Adipocyte (in vitro differentiated cells): ENCODE data around the gene NADSYN1.
"Not testable (repeated sequence)": the region's sequence is repeated elsewhere in the genome, so short reads cannot be mapped to it uniquely, and the experiment has no call there.

Experiments used
- DNase-seq: peaks from one replicate; pipeline ENCODE4 v3.0.0-alpha.2; 2015; ENCODE audit warnings: low read depth
- H3K27me3 ChIP-seq: replicated peaks from 2 replicates; pipeline ENCODE4 v1.7.0; 2013; ENCODE audit warnings: mild to moderate bottlenecking, low read length, moderate library complexity; ENCODE audit not compliant: control insufficient read depth, insufficient read depth
- H3K36me3 ChIP-seq: 2 replicates; pipeline ENCODE4 v1.7.0; 2013; ENCODE audit warnings: low read length, mild to moderate bottlenecking, moderate library complexity; ENCODE audit not compliant: control insufficient read depth, insufficient read depth, severe bottlenecking
- H3K4me1 ChIP-seq: 2 replicates; pipeline ENCODE4 v1.7.0; 2013; ENCODE audit warnings: mild to moderate bottlenecking, low read length, moderate library complexity; ENCODE audit not compliant: control insufficient read depth, insufficient read depth
- H3K4me3 ChIP-seq: 2 replicates; pipeline ENCODE4 v1.7.0; 2013; ENCODE audit warnings: mild to moderate bottlenecking, low read length, moderate library complexity
- H3K9ac ChIP-seq: 2 replicates; pipeline ENCODE4 v1.7.0; 2013; ENCODE audit warnings: mild to moderate bottlenecking, low read length, moderate library complexity
- H3K9me3 ChIP-seq: 2 replicates; pipeline ENCODE4 v1.7.0; 2013; ENCODE audit warnings: mild to moderate bottlenecking, low read length, moderate library complexity; ENCODE audit not compliant: control insufficient read depth

Gene NADSYN1

DNA sequence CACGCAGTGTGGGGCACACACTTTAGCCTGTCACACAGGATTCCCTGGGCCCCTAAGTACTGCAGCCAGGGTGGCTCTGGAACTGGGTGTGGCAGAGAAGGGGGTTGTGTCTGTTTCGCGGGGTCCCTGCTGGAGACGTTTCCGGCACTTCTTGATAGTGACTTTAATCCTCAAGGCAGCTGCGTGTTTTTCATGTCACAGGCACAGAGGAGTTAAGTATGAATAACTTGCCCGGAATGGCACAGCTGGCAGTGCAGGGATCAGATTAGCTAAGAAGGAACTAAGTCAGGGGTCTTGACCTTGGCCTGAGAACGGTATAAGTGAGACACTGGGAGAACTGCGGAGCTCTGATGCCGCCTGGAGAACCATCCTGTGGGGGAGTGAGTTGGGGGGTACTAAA is 66.5 kb downstream of the NADSYN1 start:
- no peak overlapping the region for H3K4me3 ChIP-seq
- no peak overlapping the region for H3K9ac ChIP-seq
- H3K36me3 ChIP-seq: peaks cover 3% of the 10 kb centered on the region
- no peaks in the 10 kb centered on the region for H3K9me3 ChIP-seq
- H3K27me3 ChIP-seq: no peaks in the 10 kb centered on the region
- DNase-seq: no peak
- no peaks in the 10 kb centered on the region for H3K4me1 ChIP-seq

GRCh38 chr11:71525188-71525937 is 72.4 kb downstream of the NADSYN1 start:
- DNase-seq: no peak
- Histone ChIP-seq H3K4me3 (no peak overlapping the region), H3K4me1 (no peaks in the 10 kb centered on the region), H3K9me3 (no peaks in the 10 kb centered on the region), H3K9ac (no peak overlapping the region), H3K27me3 (no peaks in the 10 kb centered on the region), H3K36me3 (peaks cover 3% of the 10 kb centered on the region)

GRCh38 chr11:71525938-71526495 is 73.0 kb downstream of the NADSYN1 start:
- DNase-seq: no peak
- no peak overlapping the region for H3K4me3 ChIP-seq
- H3K36me3 ChIP-seq: peaks cover 3% of the 10 kb centered on the region
- no peaks in the 10 kb centered on the region for H3K4me1 ChIP-seq
- H3K9me3 ChIP-seq: no peaks in the 10 kb centered on the region
- no peaks in the 10 kb centered on the region for H3K27me3 ChIP-seq
- no peak overlapping the region for H3K9ac ChIP-seq

- H3K4me3 ChIP-seq, H3K9ac ChIP-seq, H3K9me3 ChIP-seq, H3K36me3 ChIP-seq, H3K4me1 ChIP-seq, H3K27me3 ChIP-seq, DNase-seq: not testable (repeated sequence)
These were observed 74.0 kb downstream of the NADSYN1 start, which contains the start of gene KRTAP5-7 for GRCh38 chr11:71526796-71527575. Gene KRTAP5-7 (plus strand): TSS chr11:71527267. CDS start chr11:71527301, 34 bp downstream.

GRCh38 chr11:71527576-71528210 is 74.7 kb downstream of the NADSYN1 start:
- Histone ChIP-seq H3K27me3 (no peaks in the 10 kb centered on the region), H3K36me3 (no peaks in the 10 kb centered on the region), H3K4me3 (no peak overlapping the region), H3K9ac (no peak overlapping the region), H3K9me3 (no peaks in the 10 kb centered on the region), H3K4me1 (no peaks in the 10 kb centered on the region)
- DNase-seq: no peak

- no peak overlapping the region for H3K4me3 ChIP-seq
- H3K27me3 ChIP-seq: no peaks in the 10 kb centered on the region
- no peaks in the 10 kb centered on the region for H3K36me3 ChIP-seq
- H3K9me3 ChIP-seq: no peaks in the 10 kb centered on the region
- no peak overlapping the region for H3K9ac ChIP-seq
- DNase-seq: no peak
- H3K4me1 ChIP-seq: no peaks in the 10 kb centered on the region
These were observed 77.6 kb downstream of the NADSYN1 start for GRCh38 chr11:71530602-71531001.

DNA sequence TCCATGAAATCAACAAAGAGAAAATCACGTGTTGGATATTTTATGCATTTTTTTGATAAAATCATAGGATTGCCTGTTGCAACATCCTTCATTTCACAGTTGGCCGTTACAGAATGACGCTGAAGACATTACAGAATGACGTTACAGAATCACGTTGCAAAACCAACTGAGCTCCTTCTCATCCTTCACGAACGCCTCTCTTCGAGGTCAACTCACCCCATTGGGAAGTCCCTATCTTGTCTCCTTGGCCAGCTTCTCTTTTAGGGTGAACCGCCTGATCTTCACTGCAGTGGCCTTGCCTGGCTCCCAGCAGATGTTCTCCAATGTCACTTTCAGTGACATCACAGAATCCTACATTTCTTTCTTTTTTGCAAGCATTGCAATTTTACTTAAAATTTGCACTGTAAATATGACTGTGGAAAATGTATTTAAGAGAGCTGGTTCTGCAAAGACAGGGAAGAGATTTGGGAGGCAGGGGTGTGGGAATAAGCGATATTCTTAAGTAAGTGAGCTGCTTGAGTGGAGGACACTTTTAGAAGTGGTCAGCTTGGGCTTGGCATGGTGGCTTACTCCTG is 79.1 kb downstream of the NADSYN1 start:
- DNase-seq: no peak
- no peak overlapping the region for H3K4me3 ChIP-seq
- H3K36me3 ChIP-seq: no peaks in the 10 kb centered on the region
- H3K4me1 ChIP-seq: no peaks in the 10 kb centered on the region
- no peak overlapping the region for H3K9ac ChIP-seq
- H3K9me3 ChIP-seq: no peaks in the 10 kb centered on the region
- H3K27me3 ChIP-seq: peaks cover 3% of the 10 kb centered on the region

DNA sequence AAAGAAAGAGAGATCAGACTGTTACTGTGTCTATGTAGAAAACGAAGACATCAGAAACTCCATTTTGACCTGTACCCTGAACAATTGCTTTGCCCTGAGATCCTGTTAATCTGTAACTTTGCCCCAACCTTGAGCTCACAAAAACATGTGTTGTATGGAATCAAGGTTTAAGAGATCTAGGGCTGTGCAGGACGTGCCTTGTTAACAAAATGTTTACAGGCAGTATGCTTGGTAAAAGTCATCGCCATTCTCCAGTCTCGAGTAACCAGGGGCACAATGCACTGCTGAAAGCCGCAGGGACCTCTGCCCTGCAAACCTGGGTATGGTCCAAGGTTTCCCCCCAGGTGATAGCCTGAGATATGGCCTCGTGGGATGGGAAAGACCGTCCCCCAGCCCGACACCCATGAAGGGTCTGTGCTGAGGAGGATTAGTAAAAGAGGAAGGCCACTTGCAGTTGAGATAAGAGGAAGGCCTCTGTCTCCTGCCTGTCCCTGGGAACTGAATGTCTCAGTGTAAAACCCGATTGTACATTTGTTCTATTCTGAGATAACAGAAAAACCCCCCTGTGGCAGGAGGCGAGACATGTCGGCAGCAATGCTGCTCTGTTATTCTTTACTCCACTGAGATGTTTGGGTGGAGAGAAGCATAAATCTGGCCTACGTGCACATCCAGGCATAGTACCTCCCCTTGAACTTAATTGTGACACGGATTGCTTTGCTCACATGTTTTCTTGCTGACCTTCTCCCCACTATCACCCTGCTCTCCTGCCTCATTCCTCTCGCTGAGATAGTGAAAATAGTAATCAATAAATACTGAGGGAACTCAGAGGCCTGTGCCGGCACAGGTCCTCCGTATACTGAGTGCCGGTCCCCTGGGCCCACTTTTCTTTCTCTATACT is 82.0 kb downstream of the NADSYN1 start:
- H3K4me1 ChIP-seq, H3K4me3 ChIP-seq, H3K9me3 ChIP-seq, H3K36me3 ChIP-seq, H3K27me3 ChIP-seq, DNase-seq, H3K9ac ChIP-seq: not testable (repeated sequence)

- no peak overlapping the region for H3K9ac ChIP-seq
- peaks cover 5% of the 10 kb centered on the region for H3K27me3 ChIP-seq
- H3K36me3 ChIP-seq: no peaks in the 10 kb centered on the region
- no peaks in the 10 kb centered on the region for H3K4me1 ChIP-seq
- H3K4me3 ChIP-seq: no peak overlapping the region
- no peaks in the 10 kb centered on the region for H3K9me3 ChIP-seq
- no peak for DNase-seq
These were observed 82.8 kb downstream of the NADSYN1 start for GRCh38 chr11:71535825-71536224.

- Histone ChIP-seq H3K36me3 (no peaks in the 10 kb centered on the region), H3K4me3 (no peak overlapping the region), H3K9me3 (no peaks in the 10 kb centered on the region), H3K4me1 (no peaks in the 10 kb centered on the region), H3K27me3 (peaks cover 5% of the 10 kb centered on the region), H3K9ac (no peak overlapping the region)
- no peak for DNase-seq
These were observed 84.5 kb downstream of the NADSYN1 start for GRCh38 chr11:71537537-71537936.
